IMR-90 (cell line): Measurements from ENCODE around the gene DAND5. TPM values are rescaled to one million over a fixed set of nuclear protein-coding genes. Genes with fewer than 3 reads are reported as not detected.

ENCODE experiments used
- ATAC-seq: fragments of 200-7000 bp; cut with Tn5 transposase; 2 replicates; pipeline ENCODE4 v1.9.1; 2020; ENCODE audit warnings: low read depth, mild to moderate bottlenecking, moderate library complexity
- BruUV-seq: library from RNA; stranded (reverse); fragments of 400-500 nt; replicated peaks from 2 replicates; lab custom pipeline; 2021; lab: Mats Ljungman, UMichigan
- CTCF ChIA-PET: fragments of 300-600 bp; formaldehyde crosslinking; extraction: SDS; loops from one replicate; lab custom pipeline; 2021; ENCODE audit warnings: antibody characterized with exemption; lab: Yijun Ruan, JAX
- POLR2A ChIA-PET: fragments of 300-600 bp; sonication (Branson Sonifier 250); formaldehyde crosslinking; loops from one replicate; lab custom pipeline; 2022; ENCODE audit warnings: antibody characterized with exemption; ENCODE audit not compliant: unreplicated experiment; lab: Charles Lee
- DNase-seq: peaks from one replicate; pipeline ENCODE4 v3.0.0; 2013
- H2AFZ ChIP-seq: replicated peaks from 2 replicates; pipeline ENCODE3; 2013; ENCODE audit warnings: low read length, mild to moderate bottlenecking; ENCODE audit not compliant: poor library complexity
- H2AK5ac ChIP-seq: 2 replicates; pipeline ENCODE4 v1.6.1; 2013; ENCODE audit warnings: low read depth, low read length, inconsistent platforms
- H2AK9ac ChIP-seq: replicated peaks from 2 replicates; pipeline ENCODE3; 2013; ENCODE audit warnings: mild to moderate bottlenecking, low read depth, low read length, moderate library complexity; ENCODE audit not compliant: poor library complexity
- H2BK120ac ChIP-seq: 2 replicates; pipeline ENCODE4 v1.6.1; 2013; ENCODE audit warnings: low read depth, low read length, inconsistent platforms
- H2BK15ac ChIP-seq: 3 replicates; pipeline ENCODE4 v1.6.1; 2013; ENCODE audit warnings: low read depth, low read length, inconsistent platforms
- H2BK20ac ChIP-seq: 2 replicates; pipeline ENCODE4 v1.6.1; 2013; ENCODE audit warnings: low read depth, mild to moderate bottlenecking, inconsistent platforms, low read length, moderate library complexity
- H2BK5ac ChIP-seq: 2 replicates; pipeline ENCODE4 v1.6.1; 2013; ENCODE audit warnings: mild to moderate bottlenecking, low read depth, low read length, inconsistent platforms; ENCODE audit not compliant: poor library complexity, severe bottlenecking
- H3K14ac ChIP-seq: replicated peaks from 2 replicates; pipeline ENCODE4 v1.6.1; 2013; ENCODE audit warnings: low read depth, low read length, inconsistent platforms
- H3K18ac ChIP-seq: 2 replicates; pipeline ENCODE4 v1.6.1; 2013; ENCODE audit warnings: low read depth, low read length, control low read depth
- H3K23ac ChIP-seq: 2 replicates; pipeline ENCODE4 v1.6.1; 2013; ENCODE audit warnings: low read depth, low read length, inconsistent platforms
- H3K27ac ChIP-seq: 2 replicates; pipeline ENCODE4 v1.5.1; 2013; ENCODE audit warnings: mild to moderate bottlenecking, control low read depth, low read length; ENCODE audit not compliant: insufficient read depth
- H3K27me3 ChIP-seq: 2 replicates; pipeline ENCODE4 v1.6.1; 2013; ENCODE audit warnings: low read length; ENCODE audit not compliant: control insufficient read depth, insufficient read depth
- H3K36me3 ChIP-seq: 2 replicates; pipeline ENCODE4 v1.6.1; 2013; ENCODE audit warnings: low read length, mixed read lengths; ENCODE audit not compliant: control insufficient read depth, insufficient read depth
- H3K4ac ChIP-seq: 2 replicates; pipeline ENCODE4 v1.6.1; 2013; ENCODE audit warnings: low read depth, low read length, inconsistent platforms
- H3K4me1 ChIP-seq: 2 replicates; pipeline ENCODE4 v1.6.1; 2013; ENCODE audit warnings: low read length, mixed read lengths; ENCODE audit not compliant: control insufficient read depth, insufficient read depth
- H3K4me2 ChIP-seq: 2 replicates; pipeline ENCODE4 v1.6.1; 2013; ENCODE audit warnings: low read depth, mild to moderate bottlenecking, control low read depth, low read length, moderate library complexity
- H3K4me3 ChIP-seq: 2 replicates; pipeline ENCODE4 v1.5.1; 2013; ENCODE audit warnings: low read depth, mild to moderate bottlenecking, control low read depth, low read length, moderate library complexity; ENCODE audit not compliant: insufficient read depth
- H3K56ac ChIP-seq: 2 replicates; pipeline ENCODE4 v1.6.1; 2013; ENCODE audit warnings: low read length, inconsistent platforms; ENCODE audit not compliant: insufficient read depth; ENCODE audit errors: extremely low read depth
- H3K79me1 ChIP-seq, 2 experiments: 2 replicates each; pipeline ENCODE4 v1.6.1; 2013; ENCODE audit warnings: low read length in 2 of 2, inconsistent platforms in 1 of 2, low read depth in 1 of 2
- H3K9ac ChIP-seq: 2 replicates; pipeline ENCODE4 v1.6.1; 2013; ENCODE audit warnings: low read depth, low read length, control low read depth
- H3K9me1 ChIP-seq: 2 replicates; pipeline ENCODE4 v1.6.1; 2013; ENCODE audit warnings: low read length, inconsistent platforms; ENCODE audit not compliant: insufficient read depth
- H3K9me3 ChIP-seq: 2 replicates; pipeline ENCODE4 v1.6.1; 2013; ENCODE audit warnings: low read length; ENCODE audit not compliant: control insufficient read depth, insufficient read depth
- H4K20me1 ChIP-seq: 2 replicates; pipeline ENCODE4 v1.6.1; 2013; ENCODE audit warnings: low read length, inconsistent platforms; ENCODE audit not compliant: insufficient read depth
- H4K5ac ChIP-seq: 2 replicates; pipeline ENCODE4 v1.6.1; 2013; ENCODE audit warnings: mild to moderate bottlenecking, low read depth, low read length, control low read depth
- H4K8ac ChIP-seq, 2 experiments: 2 replicates each; pipeline ENCODE4 v1.6.1; 2013; ENCODE audit warnings: low read depth in 2 of 2, low read length in 2 of 2, control low read depth in 1 of 2, inconsistent platforms in 1 of 2
- H4K91ac ChIP-seq: 2 replicates; pipeline ENCODE4 v1.6.1; 2013; ENCODE audit warnings: low read depth, low read length, inconsistent platforms; ENCODE audit not compliant: insufficient read depth
- BHLHE40 ChIP-seq: fragments of 150-350 bp; IDR thresholded peaks from 2 replicates; pipeline ENCODE4 v1.6.1; 2016; ENCODE audit warnings: mild to moderate bottlenecking, low read depth, low read length
- CEBPB ChIP-seq: IDR thresholded peaks from 2 replicates; pipeline ENCODE4 v1.6.1; 2012; ENCODE audit warnings: low read depth, low read length, improper control_type of control experiment
- FOS ChIP-seq: fragments of 150-350 bp; IDR thresholded peaks from 2 replicates; pipeline ENCODE4 v1.6.1; 2016; ENCODE audit warnings: low read depth, low read length
- MAFK ChIP-seq: IDR thresholded peaks from 2 replicates; pipeline ENCODE4 v1.6.1; 2012; ENCODE audit warnings: low read depth, low read length, improper control_type of control experiment
- MAZ ChIP-seq: IDR thresholded peaks from 2 replicates; pipeline ENCODE4 v1.6.1; 2012; ENCODE audit warnings: low read depth, mild to moderate bottlenecking, low read length, improper control_type of control experiment, moderate library complexity, borderline replicate concordance
- MXI1 ChIP-seq: IDR thresholded peaks from 2 replicates; pipeline ENCODE4 v1.6.1; 2012; ENCODE audit warnings: low read depth, mild to moderate bottlenecking, low read length, moderate library complexity, borderline replicate concordance
- NFE2L2 ChIP-seq: fragments of 150-350 bp; IDR thresholded peaks from 2 replicates; pipeline ENCODE4 v1.6.1; 2016; ENCODE audit warnings: low read depth, mild to moderate bottlenecking, low read length
- POLR2A ChIP-seq: IDR thresholded peaks from 2 replicates; pipeline ENCODE4 v1.6.1; 2012; ENCODE audit warnings: mild to moderate bottlenecking, low read depth, low read length
- RAD21 ChIP-seq: IDR thresholded peaks from 2 replicates; pipeline ENCODE4 v1.6.1; 2012; ENCODE audit warnings: low read length, improper control_type of control experiment
- RCOR1 ChIP-seq: IDR thresholded peaks from 2 replicates; pipeline ENCODE4 v1.6.1; 2012; ENCODE audit warnings: mild to moderate bottlenecking, low read length, improper control_type of control experiment; ENCODE audit not compliant: insufficient replicate concordance
- RFX5 ChIP-seq: IDR thresholded peaks from 2 replicates; pipeline ENCODE4 v1.8.0; 2012; ENCODE audit warnings: low read depth, mild to moderate bottlenecking, low read length, moderate library complexity
- SMC3 ChIP-seq: fragments of 150-350 bp; IDR thresholded peaks from 2 replicates; pipeline ENCODE4 v1.6.1; 2016; ENCODE audit warnings: low read depth, mild to moderate bottlenecking, antibody characterized with exemption, low read length, moderate library complexity
- WGBS, 2 experiments: methylation state at CpG; one replicate each; pipeline versions ENCODE4 v1.1.5 to v1.1.7; 2013; ENCODE audit warnings: missing lambda C conversion rate in 2 of 2; ENCODE audit not compliant: insufficient read length in 1 of 2; ENCODE audit errors: extremely low coverage in 2 of 2; 5-methylcytosine and 5-hydroxymethylcytosine counted together
- dilution Hi-C: fragments of 300-500 bp; cut with HindIII; formaldehyde crosslinking; loops from one replicate; pipeline ENCODE4 v1.14.3; 2018; ENCODE audit warnings: low sequenced_read_pairs; ENCODE audit not compliant: unreplicated experiment
- in situ Hi-C: fragments of 300-500 bp; cut with MboI; formaldehyde crosslinking; loops from 3 replicates; pipeline ENCODE4 v1.14.3; 2019; ENCODE audit warnings: low sequenced_read_pairs, inconsistent platforms, mixed read lengths
- intact Hi-C: fragments of 100-400 bp; cut with micrococcal nuclease; formaldehyde crosslinking; loops from 2 replicates; pipeline ENCODE4 v1.10.0; 2022
- polyA plus RNA-seq, 3 experiments: library from polyadenylated mRNA; depleted of rRNA; stranded (reverse); fragments of >200 nt; gene quantifications; 2 replicates each; pipeline ENCODE4 v1.2.3, GENCODE V29; 2012; ENCODE audit warnings: low replicate concordance in 1 of 3
- total RNA-seq: library from RNA; depleted of rRNA; stranded (reverse); fragments of >200 nt; gene quantifications from 2 replicates; pipeline ENCODE4 v1.2.3, GENCODE V29; 2012
- TF ChIP-seq, protein P1 (sequence below): fragments of 150-350 bp; IDR thresholded peaks from 2 replicates; pipeline ENCODE4 v1.6.1; 2016; ENCODE audit warnings: low read depth, mild to moderate bottlenecking, low read length, moderate library complexity, borderline replicate concordance
- TF ChIP-seq, protein P2 (sequence below): fragments of 150-350 bp; IDR thresholded peaks from 2 replicates; pipeline ENCODE4 v1.6.1; 2017; ENCODE audit warnings: mild to moderate bottlenecking, antibody characterized with exemption, low read length, low read depth

Gene DAND5
- total and polyA plus RNA-seq, 2 of the 4 experiments (the other 2 are of a cell fraction): 0.03 TPM; not detected in 1

DNA sequence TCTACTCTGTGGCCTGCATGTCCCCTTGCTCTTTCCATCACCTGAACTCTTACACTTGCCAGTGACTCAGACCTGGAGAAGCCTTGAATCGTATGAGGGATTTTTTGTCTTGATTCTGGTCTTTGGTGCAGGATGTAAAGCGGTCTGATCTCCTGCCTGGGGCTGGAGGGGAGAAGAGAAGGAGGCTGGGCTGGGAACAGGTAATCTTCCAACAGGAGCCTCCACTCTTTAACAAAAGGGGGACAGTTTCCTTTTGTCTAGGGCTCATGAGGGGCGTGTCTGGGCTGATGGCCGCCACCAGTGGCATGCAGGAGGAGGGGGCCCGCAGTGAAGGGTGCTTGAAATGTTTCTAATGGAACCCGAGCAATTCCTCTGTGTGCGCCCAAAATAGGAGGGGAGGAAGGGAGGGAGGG lies 50.6 kb downstream of the DAND5 start:
- Histone ChIP-seq H2AK5ac (peak overlapping the region; percentile 83; the same call in 1 of the 2 replicates), H3K9ac (no peak overlapping the region), H3K27me3 (no peaks in the 10 kb centered on the region), H3K9me3 (no peaks in the 10 kb centered on the region), H3K56ac (no peak overlapping the region), H2BK15ac (no peak overlapping the region), H2BK5ac (no peak overlapping the region), H2AFZ (no peak overlapping the region), H3K14ac (peak overlapping the region; percentile 10), H4K20me1 (peaks cover 6% of the 10 kb centered on the region; the same call in 1 of the 2 replicates), H3K79me1 (peaks cover 39 to 77% of the 10 kb centered on the region in 2 experiments), H4K8ac (no peak overlapping the region), H3K4me1 (peaks cover 49% of the 10 kb centered on the region), H3K4me3 (no peak overlapping the region), H2BK20ac (no peak overlapping the region), H3K4me2 (peak overlapping the region; percentile 10; the same call in 1 of the 2 replicates), H4K91ac (no peak overlapping the region), H3K23ac (peak overlapping the region; percentile 54; the same call in 1 of the 2 replicates), H3K4ac (no peak overlapping the region), H2AK9ac (peak overlapping the region; percentile 60), H2BK120ac (0 out of 2 replicates have a peak overlapping the region, but pooled peaks have one; percentile 12), H4K5ac (no peak overlapping the region), H3K36me3 (no peaks in the 10 kb centered on the region; the same call in 1 of the 2 replicates), H3K27ac (peak overlapping the region; percentile 0; the same call in 1 of the 2 replicates), H3K18ac (no peak overlapping the region), H3K9me1 (peaks cover 17% of the 10 kb centered on the region; the same call in 1 of the 2 replicates)
- BruUV-seq: no TSS peak
- dilution Hi-C loops (no loop called here), in situ Hi-C loops (no loop called here), intact Hi-C loops (no loop called here)
- POLR2A ChIA-PET: no interaction called here
- no CpG with 5 or more reads among the region's 7 CpGs for WGBS, 2 experiments
- DNase-seq (peak; percentile 34), ATAC-seq (no peak)
- TF ChIP-seq RAD21 (no peak), FOS (no peak), MXI1 (no peak), MAFK (no peak), NFE2L2 (no peak), RCOR1 (no peak), POLR2A (no peak), CEBPB (no peak), BHLHE40 (no peak), RFX5 (no peak), MAZ (no peak), SMC3 (no peak)
- TF ChIP-seq, protein P1, sequence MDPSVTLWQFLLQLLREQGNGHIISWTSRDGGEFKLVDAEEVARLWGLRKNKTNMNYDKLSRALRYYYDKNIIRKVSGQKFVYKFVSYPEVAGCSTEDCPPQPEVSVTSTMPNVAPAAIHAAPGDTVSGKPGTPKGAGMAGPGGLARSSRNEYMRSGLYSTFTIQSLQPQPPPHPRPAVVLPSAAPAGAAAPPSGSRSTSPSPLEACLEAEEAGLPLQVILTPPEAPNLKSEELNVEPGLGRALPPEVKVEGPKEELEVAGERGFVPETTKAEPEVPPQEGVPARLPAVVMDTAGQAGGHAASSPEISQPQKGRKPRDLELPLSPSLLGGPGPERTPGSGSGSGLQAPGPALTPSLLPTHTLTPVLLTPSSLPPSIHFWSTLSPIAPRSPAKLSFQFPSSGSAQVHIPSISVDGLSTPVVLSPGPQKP: no peak
- TF ChIP-seq, protein P2, sequence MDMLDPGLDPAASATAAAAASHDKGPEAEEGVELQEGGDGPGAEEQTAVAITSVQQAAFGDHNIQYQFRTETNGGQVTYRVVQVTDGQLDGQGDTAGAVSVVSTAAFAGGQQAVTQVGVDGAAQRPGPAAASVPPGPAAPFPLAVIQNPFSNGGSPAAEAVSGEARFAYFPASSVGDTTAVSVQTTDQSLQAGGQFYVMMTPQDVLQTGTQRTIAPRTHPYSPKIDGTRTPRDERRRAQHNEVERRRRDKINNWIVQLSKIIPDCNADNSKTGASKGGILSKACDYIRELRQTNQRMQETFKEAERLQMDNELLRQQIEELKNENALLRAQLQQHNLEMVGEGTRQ: no peak
- CTCF ChIA-PET: no interaction called here
